Kidney (tissue), 14 donors: ENCODE data around the gene HOXB1. TPM values are rescaled to one million over a fixed set of nuclear protein-coding genes. Genes with fewer than 3 reads are reported as not detected.

ENCODE experiments used
- DNase-seq, 5 donors: peaks; one replicate each; pipeline ENCODE4 v3.0.0-alpha.2; 2013 to 2020
- FAIRE-seq: peaks from 2 replicates; lab custom pipeline; 2012; peaks lifted over from hg19 to GRCh38; lab: Jason Lieb, UNC
- H3K27ac ChIP-seq, 2 donors: one replicate each; pipeline ENCODE4 v1.7.0; 2013; ENCODE audit warnings: low read depth in 2 of 2, low read length in 2 of 2, inconsistent platforms in 1 of 2
- H3K27me3 ChIP-seq: one replicate; pipeline ENCODE4 v1.7.1; 2013; ENCODE audit warnings: low read length, inconsistent platforms; ENCODE audit not compliant: control insufficient read depth, insufficient read depth
- H3K36me3 ChIP-seq, 3 donors: one replicate each; pipeline versions ENCODE4 v1.7.0 to v1.7.1; 2013; ENCODE audit warnings: low read length in 3 of 3, control low read depth in 1 of 3, inconsistent platforms in 1 of 3; ENCODE audit not compliant: insufficient read depth in 3 of 3, control insufficient read depth in 2 of 3
- H3K4me1 ChIP-seq, 3 donors: one replicate each; pipeline versions ENCODE4 v1.7.0 to v1.7.1; 2013; ENCODE audit warnings: low read length in 3 of 3, inconsistent platforms in 1 of 3, low read depth in 1 of 3; ENCODE audit not compliant: control insufficient read depth in 2 of 3, insufficient read depth in 2 of 3
- H3K4me3 ChIP-seq, 3 donors: one replicate each; pipeline versions ENCODE4 v1.7.0 to v1.8.1; 2013; ENCODE audit warnings: low read length in 3 of 3, control low read depth in 1 of 3, inconsistent platforms in 1 of 3
- H3K9ac ChIP-seq, 3 donors: one replicate each; pipeline versions ENCODE4 v1.7.0 to v1.7.1; 2013; ENCODE audit warnings: low read length in 3 of 3, control low read depth in 1 of 3, inconsistent platforms in 1 of 3
- H3K9me3 ChIP-seq, 3 donors: one replicate each; pipeline versions ENCODE4 v1.7.0 to v1.7.1; 2013; ENCODE audit warnings: low read length in 3 of 3, control low read depth in 1 of 3, inconsistent platforms in 1 of 3; ENCODE audit not compliant: control insufficient read depth in 2 of 3, insufficient read depth in 1 of 3
- intact Hi-C: fragments of 100-400 bp; cut with DNase I; formaldehyde crosslinking; loops from one replicate; pipeline ENCODE4 v1.11.1; 2022
- polyA plus RNA-seq: library from polyadenylated mRNA; stranded (reverse); fragments of 350-450 nt; fragmentation: Illumina TruSeq; extraction: RNeasy Lipid Tissue Mini Kit (QIAGEN cat#74804); gene quantifications from one replicate; pipeline ENCODE4 v1.2.3, GENCODE V29; 2014; ENCODE audit warnings: low read depth, low replicate concordance; ENCODE audit not compliant: insufficient read depth
- total RNA-seq: library from RNA; stranded (reverse); fragmentation: NEBNext Ultra II Directional; extraction: Animal tissue kit (Norgen Biotek cat#: 25700); gene quantifications from one replicate; pipeline ENCODE4 v1.2.1, GENCODE V29; 2021
- TF ChIP-seq, protein P1 (sequence below): IDR thresholded peaks from 3 replicates; pipeline ENCODE4 v1.5.1; 2012; ENCODE audit warnings: mild to moderate bottlenecking, moderate library complexity, borderline replicate concordance; ENCODE audit not compliant: insufficient read depth; ENCODE audit errors: extremely low read depth
- donor health status: control.
- donor health status: control.
- donor health status: control.
- donor health status: control.
- donor health status: control.
- donor health status: DM: yes; HTN: yes; CAD: no.
- donor health status: Normal renal cell carcinoma (clear cell type).

HOXB1 gene
- total and polyA plus RNA-seq, 2 donors from 2014 or later = not detected

GRCh38 chr17:48497103-48497502 is 33.7 kb downstream of the HOXB1 start:
- FAIRE-seq (no peak), DNase-seq (no peak)
- Histone ChIP-seq H3K27ac (no peak overlapping the region), H3K4me3 (no peak overlapping the region), H3K36me3 (no peaks in the 10 kb centered on the region), H3K4me1 (peaks cover 6 to 19% (median 7%) of the 10 kb centered on the region in 3 donors), H3K9me3 (no peaks in the 10 kb centered on the region), H3K9ac (no peak overlapping the region), H3K27me3 (no peaks in the 10 kb centered on the region)
- intact Hi-C loops = no loop called here
- TF ChIP-seq, protein P1, sequence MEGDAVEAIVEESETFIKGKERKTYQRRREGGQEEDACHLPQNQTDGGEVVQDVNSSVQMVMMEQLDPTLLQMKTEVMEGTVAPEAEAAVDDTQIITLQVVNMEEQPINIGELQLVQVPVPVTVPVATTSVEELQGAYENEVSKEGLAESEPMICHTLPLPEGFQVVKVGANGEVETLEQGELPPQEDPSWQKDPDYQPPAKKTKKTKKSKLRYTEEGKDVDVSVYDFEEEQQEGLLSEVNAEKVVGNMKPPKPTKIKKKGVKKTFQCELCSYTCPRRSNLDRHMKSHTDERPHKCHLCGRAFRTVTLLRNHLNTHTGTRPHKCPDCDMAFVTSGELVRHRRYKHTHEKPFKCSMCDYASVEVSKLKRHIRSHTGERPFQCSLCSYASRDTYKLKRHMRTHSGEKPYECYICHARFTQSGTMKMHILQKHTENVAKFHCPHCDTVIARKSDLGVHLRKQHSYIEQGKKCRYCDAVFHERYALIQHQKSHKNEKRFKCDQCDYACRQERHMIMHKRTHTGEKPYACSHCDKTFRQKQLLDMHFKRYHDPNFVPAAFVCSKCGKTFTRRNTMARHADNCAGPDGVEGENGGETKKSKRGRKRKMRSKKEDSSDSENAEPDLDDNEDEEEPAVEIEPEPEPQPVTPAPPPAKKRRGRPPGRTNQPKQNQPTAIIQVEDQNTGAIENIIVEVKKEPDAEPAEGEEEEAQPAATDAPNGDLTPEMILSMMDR = no peak

GRCh38 chr17:48494335-48494734 is 36.5 kb downstream of the HOXB1 start:
- Histone ChIP-seq H3K9ac (no peak overlapping the region), H3K27me3 (no peaks in the 10 kb centered on the region), H3K36me3 (no peaks in the 10 kb centered on the region), H3K27ac (no peak overlapping the region), H3K9me3 (no peaks in the 10 kb centered on the region), H3K4me3 (no peak overlapping the region), H3K4me1 (peaks cover 7 to 21% (median 9%) of the 10 kb centered on the region in 3 donors)
- intact Hi-C loops = no loop called here
- peak in 1 of 5 donors; percentile 67 for DNase-seq
- TF ChIP-seq, protein P1 = no peak
- no peak for FAIRE-seq

- FAIRE-seq = no peak
Measured at GRCh38 chr17:48492401-48493298, 38.2 kb downstream of the HOXB1 start.

More at GRCh38 chr17:48492401-48493298, 38.2 kb downstream of the HOXB1 start:
- TF ChIP-seq, protein P1 = peak; percentile 85
- intact Hi-C loops = no loop called here
- H3K27me3 ChIP-seq = no peaks in the 10 kb centered on the region
- peak overlapping the region; percentile 7 to 82 (median 63) for H3K9ac ChIP-seq
- H3K4me1 ChIP-seq = peaks cover under 1 to 13% (median 9%) of the 10 kb centered on the region in 3 donors
- peak; percentile 92 to 95 (median 93) for DNase-seq
- peak overlapping the region; percentile 23 to 69 for H3K27ac ChIP-seq
- peak overlapping the region; percentile 22 to 60 (median 53) for H3K4me3 ChIP-seq
- H3K36me3 ChIP-seq = no peaks in the 10 kb centered on the region
- H3K9me3 ChIP-seq = no peaks in the 10 kb centered on the region
